Heart right ventricle (tissue), 16 donors: Measurements from ENCODE around the gene SASH1. TPM values are rescaled to one million over a fixed set of nuclear protein-coding genes. Genes with fewer than 3 reads are reported as not detected.

Experiments used
- ATAC-seq, 8 donors: fragments of 200-7000 bp; cut with Tn5 transposase; one replicate each; pipeline ENCODE4 v1.9.1; 2020; ENCODE audit warnings: mild to moderate bottlenecking in 8 of 8, moderate library complexity in 8 of 8, moderate number of reproducible peaks in 1 of 8
- DNase-seq, 2 donors: peaks; one replicate each; pipeline ENCODE4 v3.0.0-alpha.2; 2020
- H3K27ac ChIP-seq, 10 donors: fragments of 200-600 bp; sonication (generic) in 2 of 10; one replicate each; pipeline versions ENCODE4 v1.5.0 to v1.8.0; 2020 to 2022; ENCODE audit warnings: mild to moderate bottlenecking in 3 of 10
- H3K27me3 ChIP-seq, 7 donors: fragments of 200-600 bp; one replicate each; pipeline ENCODE4 v1.8.0; 2021 to 2022; ENCODE audit warnings: mild to moderate bottlenecking in 2 of 7
- H3K36me3 ChIP-seq, 9 donors: fragments of 200-600 bp; sonication (generic) in 1 of 9; one replicate each; pipeline versions ENCODE4 v1.5.0 to v1.8.0; 2020 to 2022; ENCODE audit warnings: mild to moderate bottlenecking in 2 of 9
- H3K4me1 ChIP-seq, 9 donors: fragments of 200-600 bp; sonication (generic) in 1 of 9; one replicate each; pipeline versions ENCODE4 v1.5.0 to v1.8.0; 2020 to 2022; ENCODE audit warnings: mild to moderate bottlenecking in 4 of 9
- H3K4me3 ChIP-seq, 10 donors: fragments of 200-600 bp; sonication (generic) in 2 of 10; one replicate each; pipeline versions ENCODE4 v1.5.0 to v1.8.0; 2020 to 2022; ENCODE audit warnings: mild to moderate bottlenecking in 7 of 10, moderate library complexity in 2 of 10
- H3K9me3 ChIP-seq, 11 donors: fragments of 200-600 bp in 10 of 11; sonication (generic) in 2 of 11; one replicate each; pipeline versions ENCODE4 v1.5.0 to v1.8.0; 2013 to 2022; ENCODE audit warnings: mild to moderate bottlenecking in 2 of 11, control low read depth in 1 of 11, moderate library complexity in 1 of 11
- WGBS, 2 donors: extraction: QIAGEN DNeasy Blood & Tissue Kit; methylation state at CpG; one replicate each; pipeline ENCODE4 v1.1.7; 2013; ENCODE audit warnings: inconsistent platforms in 1 of 2; 5-methylcytosine and 5-hydroxymethylcytosine counted together
- intact Hi-C, 10 donors: fragments of 100-400 bp; cut with DNase I; formaldehyde crosslinking; loops; one replicate each; pipeline versions ENCODE4 v1.11.1 to v1.14.2; 2022
- polyA plus RNA-seq, 2 donors: library from polyadenylated mRNA; stranded (reverse); fragments of 200-250 nt; gene quantifications; one replicate each; pipeline ENCODE4 v1.2.3, GENCODE V29; 2013
- total RNA-seq, 10 donors: library from RNA; stranded (reverse); fragmentation: NEBNext Ultra II Directional in 3 of 10; extraction: Animal tissue kit (Norgen Biotek cat#: 25700) in 3 of 10; gene quantifications; one replicate each; pipeline versions ENCODE4 v1.2.1 to v1.2.4, GENCODE V29; 2021 to 2023
- TF ChIP-seq, protein P1 (sequence below), 9 donors: fragments of 200-600 bp; sonication (generic) in 2 of 9; IDR thresholded peaks; one replicate each; pipeline versions ENCODE4 v1.5.0 to v1.8.0; 2021 to 2022; ENCODE audit warnings: antibody characterized with exemption in 9 of 9, mild to moderate bottlenecking in 5 of 9, moderate library complexity in 1 of 9
- donor health status: Arrhythmogenic right ventricular cardiomyopathy.
- donor health status: ischemic (EF 13 %, LVEDD 7.1; RV severe dilation, severe dysfunction).
- donor health status: healthy with polysubstance abuse.
- donor health status: DM: no; HTN: yes; CAD: no.
- donor health status: DM: no; HTN: no; CAD: no.
- donor health status: ischemic (EF 25% LVEDD 6.9; RV normal size, moderate dysfunction).
- donor health status: ischemic (EF 25% LVEDD 5.7; RV mildly dilated, moderate dysfunction).
- donor health status: healthy.
- donor health status: DM: yes; HTN: yes; CAD: no.
- donor health status: Ischemic cardiomyopathy.
- donor health status: ischemic (EF 35%, LVEDD 5.7; RV mildly dilated, moderate dysfunction).
- donor health status: nonischemic (EF 11% LVEDD 7.7; RV severe dilation, severe dysfunction).
- donor health status: DM: yes; HTN: yes; CAD: no.
- donor health status: PGD.
- donor health status: ischemic (EF 29% LVEDD 5.4; RV normal size, mild dysfunction).
- donor health status: nonischemic (EF 23%, LVEDD 6.1; RV moderate dilation, normal function).

SASH1 gene
- total and polyA plus RNA-seq, 12 donors: 6.9 to 47.1 (median 25.9) TPM

DNA sequence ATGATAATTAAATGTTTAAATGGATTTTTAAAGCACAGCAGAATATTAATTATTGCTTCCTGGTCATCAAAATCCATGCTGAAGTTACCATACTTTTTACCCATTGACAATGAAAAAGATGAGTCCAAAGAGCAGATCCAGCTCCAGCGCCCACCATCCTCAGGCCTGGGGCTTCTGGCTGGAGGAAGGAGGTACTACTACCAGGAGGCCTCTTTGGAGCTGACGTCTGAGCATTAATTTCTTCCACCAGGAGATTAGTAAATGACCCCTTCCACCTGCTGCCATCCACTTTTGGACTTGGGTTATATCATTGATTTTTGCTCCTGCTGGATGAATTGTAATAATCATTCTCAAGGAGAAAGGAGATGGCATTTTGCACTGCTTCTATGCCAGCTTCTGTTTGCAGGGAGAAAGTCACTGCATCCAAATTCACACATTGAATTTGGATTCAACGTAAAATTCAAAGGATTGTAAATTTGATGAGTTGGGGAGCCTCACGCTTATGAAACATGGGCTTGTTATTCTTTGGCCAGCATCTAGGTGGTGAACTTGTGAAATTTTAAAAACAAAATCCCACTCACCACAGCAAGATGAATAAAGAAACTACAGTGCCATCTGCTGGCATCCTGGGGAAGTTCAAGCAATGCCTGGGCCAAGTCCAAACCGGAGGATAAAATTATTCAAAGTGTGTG, 121.8 kb downstream of the SASH1 start:
- no peaks in the 10 kb centered on the region for H3K9me3 ChIP-seq

DNA sequence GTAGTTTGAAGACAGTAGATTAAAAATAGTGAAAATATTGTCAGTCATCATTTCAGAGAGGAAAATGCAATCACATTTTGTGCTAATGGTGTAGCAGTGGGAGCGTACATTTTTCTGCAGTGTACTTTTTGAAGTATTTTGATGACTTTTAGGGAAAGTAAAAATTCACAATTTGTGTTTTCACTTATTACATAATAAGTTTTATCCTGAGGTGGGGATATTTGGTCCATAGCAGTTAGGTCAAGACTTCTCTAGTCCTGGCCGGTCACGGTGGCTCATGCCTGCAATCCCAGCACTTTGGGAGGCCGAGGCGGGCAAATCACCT, 122.3 kb downstream of the SASH1 start:
- 71 to 82% methylated on average over 5 of the region's 5 CpGs for WGBS, 2 donors
- peak in 1 of 8 donors; percentile 9 for ATAC-seq
- TF ChIP-seq, protein P1, sequence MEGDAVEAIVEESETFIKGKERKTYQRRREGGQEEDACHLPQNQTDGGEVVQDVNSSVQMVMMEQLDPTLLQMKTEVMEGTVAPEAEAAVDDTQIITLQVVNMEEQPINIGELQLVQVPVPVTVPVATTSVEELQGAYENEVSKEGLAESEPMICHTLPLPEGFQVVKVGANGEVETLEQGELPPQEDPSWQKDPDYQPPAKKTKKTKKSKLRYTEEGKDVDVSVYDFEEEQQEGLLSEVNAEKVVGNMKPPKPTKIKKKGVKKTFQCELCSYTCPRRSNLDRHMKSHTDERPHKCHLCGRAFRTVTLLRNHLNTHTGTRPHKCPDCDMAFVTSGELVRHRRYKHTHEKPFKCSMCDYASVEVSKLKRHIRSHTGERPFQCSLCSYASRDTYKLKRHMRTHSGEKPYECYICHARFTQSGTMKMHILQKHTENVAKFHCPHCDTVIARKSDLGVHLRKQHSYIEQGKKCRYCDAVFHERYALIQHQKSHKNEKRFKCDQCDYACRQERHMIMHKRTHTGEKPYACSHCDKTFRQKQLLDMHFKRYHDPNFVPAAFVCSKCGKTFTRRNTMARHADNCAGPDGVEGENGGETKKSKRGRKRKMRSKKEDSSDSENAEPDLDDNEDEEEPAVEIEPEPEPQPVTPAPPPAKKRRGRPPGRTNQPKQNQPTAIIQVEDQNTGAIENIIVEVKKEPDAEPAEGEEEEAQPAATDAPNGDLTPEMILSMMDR (IDR thresholded peaks at IDR 0.05): peak in 1 of 9 donors; percentile 11

More for the DNA sequence above, 121.8 kb downstream of the SASH1 start:
- WGBS, 2 donors: 35 to 39% methylated on average over 5 of the region's 5 CpGs
- ATAC-seq: peak; percentile 67 to 82 (median 76)
- Histone ChIP-seq H3K4me3 (no peak overlapping the region), H3K4me1 (peaks cover 9 to 78% (median 53%) of the 10 kb centered on the region in 9 donors), H3K27me3 (no peaks in the 10 kb centered on the region), H3K27ac (peak overlapping the region in 7 of 10 donors; percentile 0 to 82 (median 51)), H3K36me3 (peaks cover 0 to 15% (median 0%) of the 10 kb centered on the region in 9 donors)
- intact Hi-C loops: loop anchor here (1.0 to 10.0 kb wide), 17 partner anchors 43 to 960 kb away; partner anchors contain the start of genes SASH1 (in 5 of the 10) and SAMD5 (in 1 of the 10)
- TF ChIP-seq, protein P1 (IDR thresholded peaks at IDR 0.05): peak; percentile 68 to 99 (median 94)
- peak; percentile 48 to 77 for DNase-seq

DNA sequence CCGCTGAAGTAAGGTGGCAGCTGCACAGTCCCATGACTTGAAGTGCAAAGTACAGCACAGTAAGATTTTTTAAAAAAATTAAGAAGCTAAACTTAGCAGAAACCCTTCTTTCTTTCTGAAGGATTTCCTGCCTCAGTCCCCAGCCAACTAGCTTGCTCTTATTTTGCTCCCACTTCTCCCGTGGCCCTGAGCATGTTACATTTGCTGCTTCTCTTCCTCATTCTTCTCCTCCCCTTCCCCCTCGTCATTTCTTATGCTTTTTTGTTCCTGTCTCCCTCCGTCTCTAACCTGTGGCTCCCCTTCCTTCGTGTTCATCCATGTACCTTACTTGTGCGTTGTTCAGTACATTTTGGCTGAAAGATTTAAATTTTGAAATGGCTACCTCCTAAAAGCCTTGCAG, 123.0 kb downstream of the SASH1 start:
- DNase-seq (peak in 1 of 2 donors; percentile 20), ATAC-seq (peak in 6 of 8 donors; percentile 34 to 64 (median 40))
- TF ChIP-seq, protein P1 (IDR thresholded peaks at IDR 0.05): no peak
- WGBS, 2 donors: 38 to 55% methylated on average over 6 of the region's 6 CpGs
- H3K27ac ChIP-seq: peak overlapping the region in 8 of 10 donors; percentile 33 to 75 (median 61)
- peaks cover 0 to 18% (median 0%) of the 10 kb centered on the region in 9 donors for H3K36me3 ChIP-seq
- H3K27me3 ChIP-seq: no peaks in the 10 kb centered on the region
- H3K9me3 ChIP-seq: no peaks in the 10 kb centered on the region
- H3K4me1 ChIP-seq: peaks cover 9 to 76% (median 53%) of the 10 kb centered on the region in 9 donors
- intact Hi-C loops: loop anchor here in 9 of 10 donors (2.0 to 10.0 kb wide), 11 partner anchors 42 to 961 kb away; partner anchors contain the start of genes SASH1 (in 4 of the 9) and SAMD5 (in 1 of the 9)
- no peak overlapping the region for H3K4me3 ChIP-seq

More for the DNA sequence above, 122.3 kb downstream of the SASH1 start:
- peak overlapping the region in 8 of 10 donors; percentile 33 to 75 (median 61) for H3K27ac ChIP-seq
- H3K4me3 ChIP-seq: no peak overlapping the region
- DNase-seq: no peak
- peaks cover 0 to 12% (median 0%) of the 10 kb centered on the region in 9 donors for H3K36me3 ChIP-seq
- peaks cover 9 to 78% (median 53%) of the 10 kb centered on the region in 9 donors for H3K4me1 ChIP-seq
- H3K27me3 ChIP-seq: no peaks in the 10 kb centered on the region
- H3K9me3 ChIP-seq: no peaks in the 10 kb centered on the region
- intact Hi-C loops: loop anchor here in 9 of 10 donors (2.0 to 10.0 kb wide), 11 partner anchors 42 to 960 kb away; partner anchors contain the start of genes SASH1 (in 4 of the 9) and SAMD5 (in 1 of the 9)

DNA sequence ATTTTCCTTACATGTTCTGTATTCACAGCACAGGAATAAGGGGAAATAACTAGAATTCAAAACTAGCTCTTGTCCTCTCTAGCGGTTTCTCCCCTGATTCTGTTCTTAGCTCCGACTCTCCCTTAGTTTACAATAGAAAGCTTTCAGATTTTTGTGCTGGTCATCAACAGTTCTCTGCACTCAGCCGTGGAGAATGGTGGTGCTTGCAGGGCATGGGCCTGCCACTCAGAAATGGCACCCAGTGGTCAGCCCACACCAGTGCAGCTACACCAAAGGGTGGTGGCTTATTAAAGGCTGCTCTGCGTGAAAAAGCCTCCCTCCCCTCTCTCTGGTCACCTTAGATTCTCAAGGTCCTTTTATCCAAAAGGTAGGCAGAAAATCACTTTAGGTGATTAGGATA, 123.5 kb downstream of the SASH1 start:
- 56 to 69% methylated on average over 4 of the region's 4 CpGs for WGBS, 2 donors
- peaks cover 0 to 19% (median 0%) of the 10 kb centered on the region in 9 donors for H3K36me3 ChIP-seq
- no peak overlapping the region for H3K4me3 ChIP-seq
- DNase-seq (no peak), ATAC-seq (peak in 3 of 8 donors; percentile 11 to 35 (median 15))
- TF ChIP-seq, protein P1 (IDR thresholded peaks at IDR 0.05): no peak
- H3K27ac ChIP-seq: peak overlapping the region in 8 of 10 donors; percentile 2 to 75 (median 61)
- intact Hi-C loops: loop anchor here in 7 of 10 donors (5.0 to 10.0 kb wide), 9 partner anchors 41 to 961 kb away; partner anchors contain the start of genes SASH1 (in 2 of the 7) and SAMD5 (in 1 of the 7)
- H3K4me1 ChIP-seq: peaks cover 9 to 71% (median 50%) of the 10 kb centered on the region in 9 donors
- H3K9me3 ChIP-seq: no peaks in the 10 kb centered on the region
- no peaks in the 10 kb centered on the region for H3K27me3 ChIP-seq
